Measurements from ENCODE around the gene TRIM56.
"Not testable (repeated sequence)": the region's sequence is repeated elsewhere in the genome, so short reads cannot be mapped to it uniquely, and the experiment has no call there.

TRIM56 gene

DNA sequence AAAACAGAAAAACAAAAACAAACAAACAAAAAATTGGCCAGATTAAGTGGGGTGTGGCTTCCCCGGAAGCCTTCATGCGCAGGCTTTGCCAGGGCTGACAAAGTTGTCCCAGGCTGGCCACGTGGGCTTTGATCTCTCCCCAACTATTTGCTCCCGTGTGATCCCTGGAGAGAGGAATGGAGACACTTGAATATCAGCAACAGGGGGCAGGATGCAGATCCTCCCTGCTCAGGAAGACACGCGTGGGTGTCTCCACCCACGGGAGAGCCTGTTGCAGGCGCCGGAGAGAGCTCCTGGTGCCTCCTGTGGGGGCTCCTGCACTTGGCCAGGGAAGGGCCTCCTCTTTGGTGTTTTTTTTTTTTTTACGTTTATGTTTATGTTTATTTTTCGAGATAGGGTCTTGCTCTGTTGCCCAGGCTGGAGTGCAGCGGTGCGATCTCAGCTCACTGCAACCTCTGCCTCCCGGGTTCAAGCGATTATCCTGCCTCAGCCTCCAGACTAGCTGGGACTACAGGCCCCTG, 19.0 kb downstream of the TRIM56 start:
- Histone ChIP-seq H3K4me3 (ENCODE audit: low read depth, low read length) (no peak overlapping the region), H3K27ac (no peak overlapping the region), H3K9me3 (ENCODE audit: control insufficient read depth, low read length) (no peaks in the 10 kb centered on the region), H3K79me2 (no peaks in the 10 kb centered on the region), H2AFZ (no peak overlapping the region), H3K4me2 (ENCODE audit: low read length) (no peak overlapping the region), H3K4me1 (no peaks in the 10 kb centered on the region), H3K36me3 (ENCODE audit: control insufficient read depth, insufficient read depth, low read length) (no peaks in the 10 kb centered on the region), H3K9ac (no peak overlapping the region), H3K27me3 (ENCODE audit: control insufficient read depth, insufficient read depth, low read length) (no peaks in the 10 kb centered on the region)
- no peak for TF ChIP-seq CTCF (IDR thresholded peaks at IDR 0.05)

GRCh38 chr7:101104799-101105198, 19.5 kb downstream of the TRIM56 start:
- Histone ChIP-seq H2AFZ (no peak overlapping the region), H3K4me1 (no peaks in the 10 kb centered on the region), H3K36me3 (ENCODE audit: control insufficient read depth, insufficient read depth, low read length) (no peaks in the 10 kb centered on the region), H3K27me3 (ENCODE audit: control insufficient read depth, insufficient read depth, low read length) (no peaks in the 10 kb centered on the region), H3K9ac (no peak overlapping the region), H3K9me3 (ENCODE audit: control insufficient read depth, low read length) (no peaks in the 10 kb centered on the region), H3K4me2 (ENCODE audit: low read length) (no peak overlapping the region), H3K4me3 (ENCODE audit: low read depth, low read length) (no peak overlapping the region), H3K27ac (no peak overlapping the region), H3K79me2 (no peaks in the 10 kb centered on the region)
- no peak for TF ChIP-seq CTCF (IDR thresholded peaks at IDR 0.05)

DNA sequence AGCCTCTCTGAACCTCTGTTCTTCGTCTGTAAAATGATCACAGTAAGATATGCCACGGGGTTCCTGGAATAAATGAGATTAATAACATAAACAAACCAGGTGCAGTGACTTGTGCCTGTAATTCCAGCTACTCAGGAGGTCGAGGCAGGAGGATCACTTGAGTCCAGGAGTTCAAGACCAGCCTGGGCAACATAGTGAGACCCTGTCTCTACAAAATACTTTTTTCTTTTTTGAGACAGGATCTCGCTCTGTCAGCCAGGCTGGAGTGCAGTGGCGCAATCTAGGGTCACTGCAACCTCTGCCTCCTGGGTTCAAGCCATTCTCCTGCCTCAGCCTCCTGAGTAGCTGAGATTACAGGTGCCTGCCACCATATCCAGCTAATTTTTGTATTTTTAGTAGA, 20.0 kb downstream of the TRIM56 start:
- H2AFZ ChIP-seq; H3K9ac ChIP-seq; H3K27ac ChIP-seq; H3K27me3 ChIP-seq (ENCODE audit: control insufficient read depth, insufficient read depth, low read length); H3K36me3 ChIP-seq (ENCODE audit: control insufficient read depth, insufficient read depth, low read length); H3K9me3 ChIP-seq (ENCODE audit: control insufficient read depth, low read length); H3K79me2 ChIP-seq; H3K4me3 ChIP-seq (ENCODE audit: low read depth, low read length); H3K4me2 ChIP-seq (ENCODE audit: low read length); H3K4me1 ChIP-seq: not testable (repeated sequence)

GRCh38 chr7:101106386-101106785, 21.1 kb downstream of the TRIM56 start:
- no peak overlapping the region for H3K9ac ChIP-seq
- H3K79me2 ChIP-seq = no peaks in the 10 kb centered on the region
- H3K9me3 ChIP-seq (ENCODE audit: control insufficient read depth, low read length) = no peaks in the 10 kb centered on the region
- H3K27ac ChIP-seq = no peak overlapping the region
- no peaks in the 10 kb centered on the region for H3K27me3 ChIP-seq (ENCODE audit: control insufficient read depth, insufficient read depth, low read length)
- H2AFZ ChIP-seq = no peak overlapping the region
- TF ChIP-seq CTCF (IDR thresholded peaks at IDR 0.05) = no peak
- no peaks in the 10 kb centered on the region for H3K4me1 ChIP-seq
- H3K36me3 ChIP-seq (ENCODE audit: control insufficient read depth, insufficient read depth, low read length) = no peaks in the 10 kb centered on the region
- H3K4me2 ChIP-seq (ENCODE audit: low read length) = no peak overlapping the region
- H3K4me3 ChIP-seq (ENCODE audit: low read depth, low read length) = no peak overlapping the region

DNA sequence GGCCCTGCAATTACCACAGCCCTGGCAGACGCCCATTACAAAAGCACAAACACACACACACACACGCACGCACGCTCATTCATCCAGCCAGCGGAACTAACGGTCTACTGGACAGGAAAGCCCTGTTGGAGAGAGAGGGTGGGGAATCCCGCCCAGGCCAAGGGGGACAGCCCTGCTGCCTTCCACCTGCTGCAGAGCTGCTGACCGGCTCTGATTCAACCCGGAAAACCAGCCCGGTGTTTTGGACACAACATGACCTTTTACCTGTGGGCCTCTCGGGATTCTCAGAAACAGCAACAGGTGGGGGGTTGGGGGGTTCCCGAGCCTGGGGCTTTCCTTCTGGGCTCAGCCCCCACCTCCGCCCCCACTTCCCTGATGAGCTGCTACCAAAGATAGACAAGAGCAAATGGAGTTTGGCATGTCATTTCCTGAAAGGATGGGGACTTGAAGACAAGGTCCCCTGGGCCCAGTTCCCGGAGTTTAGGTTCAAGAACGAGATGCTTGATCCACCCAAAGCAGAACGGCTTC, 23.1 kb downstream of the TRIM56 start:
- Histone ChIP-seq H3K36me3 (ENCODE audit: control insufficient read depth, insufficient read depth, low read length) (no peaks in the 10 kb centered on the region), H3K27me3 (ENCODE audit: control insufficient read depth, insufficient read depth, low read length) (no peaks in the 10 kb centered on the region), H3K9ac (no peak overlapping the region), H2AFZ (no peak overlapping the region), H3K4me1 (no peaks in the 10 kb centered on the region), H3K4me3 (ENCODE audit: low read depth, low read length) (no peak overlapping the region), H3K9me3 (ENCODE audit: control insufficient read depth, low read length) (no peaks in the 10 kb centered on the region), H3K79me2 (no peaks in the 10 kb centered on the region), H3K4me2 (ENCODE audit: low read length) (no peak overlapping the region), H3K27ac (no peak overlapping the region)
- TF ChIP-seq CTCF (IDR thresholded peaks at IDR 0.05) = no peak
